K562 (cell line): ENCODE measurements around the gene TACC3. TPM values are rescaled to one million over a fixed set of nuclear protein-coding genes. Genes with fewer than 3 reads are reported as not detected.

Experiments used
- BMI1 ChIP-seq: fragments of 150-350 bp; IDR thresholded peaks from 2 replicates; pipeline ENCODE4 v1.6.1; 2014; ENCODE audit warnings: low read length
- BRD9 ChIP-seq: fragments of 450-650 bp; IDR thresholded peaks from 2 replicates; pipeline ENCODE4 v1.6.1; 2018; ENCODE audit warnings: low read depth; ENCODE audit not compliant: partially characterized antibody
- CREM ChIP-seq: IDR thresholded peaks from 2 replicates; pipeline ENCODE4 v1.6.1; 2014; ENCODE audit warnings: antibody characterized with exemption, low read depth
- ELF1 ChIP-seq: fragments of 200-800 bp; sonication (Bioruptor generic); IDR thresholded peaks from 2 replicates; pipeline ENCODE4 v1.6.1; 2016; ENCODE audit warnings: missing genetic modification characterization, missing compliant biosample characterization
- IFI16 ChIP-seq: fragments of 250-450 bp; sonication (Bioruptor Pico); IDR thresholded peaks from 2 replicates; pipeline ENCODE4 v2.1.2; 2022; ENCODE audit warnings: mild to moderate bottlenecking, inconsistent platforms
- MIER1 ChIP-seq: fragments of 450-650 bp; IDR thresholded peaks from 2 replicates; pipeline ENCODE4 v1.6.1; 2016; ENCODE audit warnings: antibody characterized with exemption, mild to moderate bottlenecking, low read depth
- NCOR1 ChIP-seq: fragments of 450-650 bp; IDR thresholded peaks from 2 replicates; pipeline ENCODE4 v1.6.1; 2016; ENCODE audit warnings: mild to moderate bottlenecking, moderate library complexity
- NR2C1 ChIP-seq, 2 experiments: fragments of 450-650 bp; IDR thresholded peaks; 2 replicates each; pipeline ENCODE4 v1.6.1; 2017; ENCODE audit warnings: mild to moderate bottlenecking in 2 of 2, antibody characterized with exemption in 1 of 2, inconsistent platforms in 1 of 2, missing compliant biosample characterization in 1 of 2, missing genetic modification characterization in 1 of 2
- NRF1 ChIP-seq, 2 experiments: fragments of 450-650 bp; IDR thresholded peaks in 1 of 2; conservative IDR thresholded peaks in 1 of 2; 2 replicates each; pipeline ENCODE4 v1.6.1; 2014; ENCODE audit warnings: mild to moderate bottlenecking in 2 of 2
- POLR2B ChIP-seq: fragments of 450-650 bp; IDR thresholded peaks from 2 replicates; pipeline ENCODE4 v1.6.1; 2018; ENCODE audit warnings: low read depth; ENCODE audit not compliant: partially characterized antibody
- POU5F1 ChIP-seq: fragments of 150-350 bp; IDR thresholded peaks from 2 replicates; pipeline ENCODE4 v1.6.1; 2014; ENCODE audit warnings: borderline replicate concordance, low read length, low read depth, mild to moderate bottlenecking; ENCODE audit not compliant: partially characterized antibody
- SAFB2 ChIP-seq: fragments of 200-400 bp; formaldehyde crosslinking; IDR thresholded peaks from 2 replicates; pipeline ENCODE4 v1.6.1; 2018; ENCODE audit warnings: borderline replicate concordance, low read length, low read depth, moderate library complexity; ENCODE audit not compliant: severe bottlenecking
- SMAD3 ChIP-seq: fragments of 450-650 bp; formaldehyde crosslinking; conservative IDR thresholded peaks from 2 replicates; pipeline ENCODE4 v1.4.0; 2020; ENCODE audit warnings: mild to moderate bottlenecking
- SMARCB1 ChIP-seq: IDR thresholded peaks from 2 replicates; pipeline ENCODE4 v1.6.1; 2011; ENCODE audit warnings: improper control_type of control experiment, low read depth; ENCODE audit not compliant: insufficient read length
- SREBF1 ChIP-seq: fragments of 150-350 bp; IDR thresholded peaks from 2 replicates; pipeline ENCODE4 v1.6.1; 2014; ENCODE audit warnings: antibody characterized with exemption, low read depth, low read length, borderline replicate concordance
- SUPT5H ChIP-seq: fragments of 450-650 bp; IDR thresholded peaks from 2 replicates; pipeline ENCODE4 v1.6.1; 2016
- TAF7 ChIP-seq: fragments of 450-650 bp; IDR thresholded peaks from 2 replicates; pipeline ENCODE4 v1.6.1; 2016; ENCODE audit warnings: missing genetic modification characterization, missing compliant biosample characterization
- ZNF174 ChIP-seq: fragments of 250-450 bp; sonication (Bioruptor Pico); IDR thresholded peaks from 2 replicates; pipeline ENCODE4 v1.4.0; 2020; ENCODE audit warnings: mild to moderate bottlenecking
- ZNF232 ChIP-seq: sonication (generic); formaldehyde crosslinking; IDR thresholded peaks from 2 replicates; pipeline ENCODE4 v1.8.0; 2022; ENCODE audit warnings: mild to moderate bottlenecking, missing genetic modification reagents
- ZNF583 ChIP-seq: fragments of 250-450 bp; sonication (Bioruptor Pico); IDR thresholded peaks from 2 replicates; pipeline ENCODE4 v1.4.0; 2020
- ZNF584 ChIP-seq: fragments of 200-800 bp; sonication (Bioruptor generic); IDR thresholded peaks from 2 replicates; pipeline ENCODE4 v1.6.1; 2016; ENCODE audit warnings: low read depth, mild to moderate bottlenecking, missing genetic modification characterization, missing compliant biosample characterization
- polyA plus RNA-seq, 8 experiments: library from polyadenylated mRNA; depleted of rRNA in 4 of 8; stranded (reverse) in 5 of 8; unstranded in 3 of 8; fragments of >200 nt; fragmentation: Nextera tagmentation in 2 of 8; fragmentation: Illumina TruSeq in 1 of 8; extraction: Ambion mirVana in 2 of 8; extraction: Trizol in 1 of 8; gene quantifications; 2 replicates each; pipeline versions ENCODE4 v1.2.1 to v1.2.3, GENCODE V29; 2011 to 2014; ENCODE audit warnings: inconsistent platforms in 1 of 8, missing spikeins in 1 of 8
- total RNA-seq, 7 experiments: library from RNA; depleted of rRNA in 6 of 7; stranded (reverse); fragments of >200 nt in 6 of 7; fragmentation: Illumina TruSeq in 2 of 7; extraction: Trizol in 2 of 7; gene quantifications; 2 replicates each; pipeline versions ENCODE4 v1.2.1 to v1.2.3, GENCODE V29; 2011 to 2021; ENCODE audit warnings: low replicate concordance in 1 of 7
- TF ChIP-seq, protein P1 (sequence below): sonication (generic); formaldehyde crosslinking; IDR thresholded peaks from 2 replicates; pipeline ENCODE4 v1.8.0; 2022; ENCODE audit warnings: mild to moderate bottlenecking, missing genetic modification reagents
- TF ChIP-seq, protein P2 (sequence below): fragments of 250-450 bp; sonication (Bioruptor Pico); IDR thresholded peaks from 2 replicates; pipeline ENCODE4 v1.5.0; 2020; ENCODE audit warnings: mild to moderate bottlenecking

Gene TACC3
- total and polyA plus RNA-seq, 9 of the 15 experiments (the other 6 are each of a cell fraction or from before 2014, with no cell fraction given), result 1.9 to 122 (median 55.6) TPM

DNA sequence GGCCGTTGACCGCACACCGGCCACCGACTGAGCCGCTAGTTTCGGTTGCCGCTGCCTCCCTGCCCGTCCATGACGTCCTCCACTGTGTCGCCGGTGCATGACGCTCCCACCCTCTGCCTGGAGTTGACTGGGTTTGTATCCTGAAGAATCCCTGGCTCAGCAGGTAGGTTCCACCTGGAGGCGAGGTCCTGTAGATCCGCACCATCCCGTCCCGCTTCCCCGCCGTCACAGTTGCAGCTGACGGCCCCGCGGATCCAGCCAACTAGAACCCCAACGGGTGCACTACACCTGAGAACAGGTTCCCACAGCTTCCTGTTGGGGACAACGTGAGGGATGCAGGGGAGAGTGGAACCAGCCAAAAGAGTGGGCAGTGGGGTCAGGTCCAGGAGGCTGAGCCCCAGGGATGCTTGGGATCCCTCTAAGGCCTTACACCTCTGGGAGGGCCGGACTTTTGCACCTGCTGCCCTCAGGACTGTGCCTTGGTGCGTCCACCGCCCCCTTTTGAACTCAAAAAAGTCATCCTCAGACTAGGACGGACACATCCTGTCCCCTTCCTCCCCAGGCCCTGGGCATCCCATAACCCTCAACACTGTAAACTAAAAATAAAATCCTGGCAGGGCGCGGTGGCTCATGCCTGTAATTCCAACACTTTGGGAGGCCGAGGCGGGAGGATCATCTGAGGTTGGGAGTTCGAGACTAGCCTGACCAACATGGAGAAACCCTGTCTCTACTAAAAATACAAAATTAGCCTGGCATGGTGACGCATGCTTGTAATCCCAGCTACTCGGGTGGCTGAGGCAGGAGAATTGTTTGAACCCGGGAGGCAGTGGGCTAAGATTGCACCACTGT lies 8.1 kb upstream of the TACC3 start (continued):
- TF ChIP-seq ZNF174 (CRISPR knock-in tag) (no peak), SMARCB1 (no peak), ELF1 (tag) (peak; percentile 14), BMI1 (no peak), NCOR1 (no peak), SMAD3 (CRISPR knock-in tag) (no peak), SAFB2 (no peak), CREM (peak; percentile 97), ZNF232 (0 out of 2 replicates have a peak, but pooled peaks have one; percentile 22), MIER1 (no peak), POLR2B (no peak), NR2C1 (IDR thresholded peaks at IDR 0.05) (no peak), NR2C1 (tag; IDR thresholded peaks at IDR 0.05) (0 out of 2 replicates have a peak, but pooled peaks have one; percentile 1), SUPT5H (peak; percentile 48; the same call in 1 of the 2 replicates), BRD9 (no peak), ZNF583 (CRISPR knock-in tag) (no peak), NRF1 (conservative IDR thresholded peaks at IDR 0.05 in 1 of 2, IDR thresholded peaks at IDR 0.05 in 1 of 2) (no peak), SREBF1 (no peak), TAF7 (peak; percentile 80), ZNF584 (no peak), POU5F1 (no peak), IFI16 (CRISPR knock-in tag) (no peak)
- TF ChIP-seq, protein P1, sequence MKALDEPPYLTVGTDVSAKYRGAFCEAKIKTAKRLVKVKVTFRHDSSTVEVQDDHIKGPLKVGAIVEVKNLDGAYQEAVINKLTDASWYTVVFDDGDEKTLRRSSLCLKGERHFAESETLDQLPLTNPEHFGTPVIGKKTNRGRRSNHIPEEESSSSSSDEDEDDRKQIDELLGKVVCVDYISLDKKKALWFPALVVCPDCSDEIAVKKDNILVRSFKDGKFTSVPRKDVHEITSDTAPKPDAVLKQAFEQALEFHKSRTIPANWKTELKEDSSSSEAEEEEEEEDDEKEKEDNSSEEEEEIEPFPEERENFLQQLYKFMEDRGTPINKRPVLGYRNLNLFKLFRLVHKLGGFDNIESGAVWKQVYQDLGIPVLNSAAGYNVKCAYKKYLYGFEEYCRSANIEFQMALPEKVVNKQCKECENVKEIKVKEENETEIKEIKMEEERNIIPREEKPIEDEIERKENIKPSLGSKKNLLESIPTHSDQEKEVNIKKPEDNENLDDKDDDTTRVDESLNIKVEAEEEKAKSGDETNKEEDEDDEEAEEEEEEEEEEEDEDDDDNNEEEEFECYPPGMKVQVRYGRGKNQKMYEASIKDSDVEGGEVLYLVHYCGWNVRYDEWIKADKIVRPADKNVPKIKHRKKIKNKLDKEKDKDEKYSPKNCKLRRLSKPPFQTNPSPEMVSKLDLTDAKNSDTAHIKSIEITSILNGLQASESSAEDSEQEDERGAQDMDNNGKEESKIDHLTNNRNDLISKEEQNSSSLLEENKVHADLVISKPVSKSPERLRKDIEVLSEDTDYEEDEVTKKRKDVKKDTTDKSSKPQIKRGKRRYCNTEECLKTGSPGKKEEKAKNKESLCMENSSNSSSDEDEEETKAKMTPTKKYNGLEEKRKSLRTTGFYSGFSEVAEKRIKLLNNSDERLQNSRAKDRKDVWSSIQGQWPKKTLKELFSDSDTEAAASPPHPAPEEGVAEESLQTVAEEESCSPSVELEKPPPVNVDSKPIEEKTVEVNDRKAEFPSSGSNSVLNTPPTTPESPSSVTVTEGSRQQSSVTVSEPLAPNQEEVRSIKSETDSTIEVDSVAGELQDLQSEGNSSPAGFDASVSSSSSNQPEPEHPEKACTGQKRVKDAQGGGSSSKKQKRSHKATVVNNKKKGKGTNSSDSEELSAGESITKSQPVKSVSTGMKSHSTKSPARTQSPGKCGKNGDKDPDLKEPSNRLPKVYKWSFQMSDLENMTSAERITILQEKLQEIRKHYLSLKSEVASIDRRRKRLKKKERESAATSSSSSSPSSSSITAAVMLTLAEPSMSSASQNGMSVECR (CRISPR knock-in tag), result peak; percentile 87; the same call in 1 of the 2 replicates
- TF ChIP-seq, protein P2, sequence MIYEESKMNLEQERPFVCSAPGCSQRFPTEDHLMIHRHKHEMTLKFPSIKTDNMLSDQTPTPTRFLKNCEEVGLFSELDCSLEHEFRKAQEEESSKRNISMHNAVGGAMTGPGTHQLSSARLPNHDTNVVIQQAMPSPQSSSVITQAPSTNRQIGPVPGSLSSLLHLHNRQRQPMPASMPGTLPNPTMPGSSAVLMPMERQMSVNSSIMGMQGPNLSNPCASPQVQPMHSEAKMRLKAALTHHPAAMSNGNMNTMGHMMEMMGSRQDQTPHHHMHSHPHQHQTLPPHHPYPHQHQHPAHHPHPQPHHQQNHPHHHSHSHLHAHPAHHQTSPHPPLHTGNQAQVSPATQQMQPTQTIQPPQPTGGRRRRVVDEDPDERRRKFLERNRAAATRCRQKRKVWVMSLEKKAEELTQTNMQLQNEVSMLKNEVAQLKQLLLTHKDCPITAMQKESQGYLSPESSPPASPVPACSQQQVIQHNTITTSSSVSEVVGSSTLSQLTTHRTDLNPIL (CRISPR knock-in tag), result no peak
